GM20431 (cell line): ENCODE measurements around the gene MED25.

ENCODE experiments used
- in situ Hi-C: fragments of 300-500 bp; cut with MseI, MboI; formaldehyde crosslinking; loops from one replicate; pipeline ENCODE4 v1.15.0; 2020; ENCODE audit warnings: low sequenced_read_pairs; ENCODE audit not compliant: unreplicated experiment

The MED25 gene

DNA sequence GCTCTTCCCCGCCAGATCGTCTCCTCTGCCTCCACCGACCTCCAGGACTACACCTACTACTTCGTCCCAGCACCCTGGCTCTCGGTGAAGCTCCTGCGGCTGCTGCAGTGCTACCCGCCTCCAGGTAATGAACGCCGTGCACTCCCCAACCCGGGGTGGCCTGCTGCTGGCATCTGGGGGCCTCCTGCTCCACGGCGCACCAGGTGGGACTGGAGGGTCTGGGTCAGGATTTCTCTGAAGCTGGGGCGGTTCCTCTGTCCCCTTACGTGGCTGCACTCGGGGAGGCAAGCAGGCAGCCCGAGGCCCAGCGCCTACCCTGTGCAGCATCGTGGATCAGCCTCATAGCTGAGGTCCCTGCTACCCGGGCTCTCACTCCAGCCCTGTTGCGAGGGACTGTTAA, 22.5 kb upstream of the MED25 start:
- in situ Hi-C loops: no loop called here

DNA sequence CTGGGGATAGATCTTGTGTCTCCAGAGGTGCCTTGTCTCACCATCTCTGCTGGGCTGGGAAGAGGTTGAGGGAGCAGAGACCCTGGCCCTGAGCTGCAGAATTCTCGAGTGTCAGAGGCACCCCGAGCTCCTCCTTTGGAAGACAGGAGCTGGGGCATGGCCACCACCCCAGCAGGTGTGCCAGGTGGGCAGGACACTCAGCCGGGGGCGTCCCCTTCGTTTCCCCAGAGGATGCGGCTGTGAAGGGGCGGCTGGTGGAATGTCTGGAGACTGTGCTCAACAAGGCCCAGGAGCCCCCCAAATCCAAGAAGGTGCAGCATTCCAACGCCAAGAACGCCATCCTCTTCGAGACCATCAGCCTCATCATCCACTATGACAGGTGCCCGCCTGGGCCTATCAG, 19.5 kb upstream of the MED25 start:
- in situ Hi-C loops: no loop called here

DNA sequence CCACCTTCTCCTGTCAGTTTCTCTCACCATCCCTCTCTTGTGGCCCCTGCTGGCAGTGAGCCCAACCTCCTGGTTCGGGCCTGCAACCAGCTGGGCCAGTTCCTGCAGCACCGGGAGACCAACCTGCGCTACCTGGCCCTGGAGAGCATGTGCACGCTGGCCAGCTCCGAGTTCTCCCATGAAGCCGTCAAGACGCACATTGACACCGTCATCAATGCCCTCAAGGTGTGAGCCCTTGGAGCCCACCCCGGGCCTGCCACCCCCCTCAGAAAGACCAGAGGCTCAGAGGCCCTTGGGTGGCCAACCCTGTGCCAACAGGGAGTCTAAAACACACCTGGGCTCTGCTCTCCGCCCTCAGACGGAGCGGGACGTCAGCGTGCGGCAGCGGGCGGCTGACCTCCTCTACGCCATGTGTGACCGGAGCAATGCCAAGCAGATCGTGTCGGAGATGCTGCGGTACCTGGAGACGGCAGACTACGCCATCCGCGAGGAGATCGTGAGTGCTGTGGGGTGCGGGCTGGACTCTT, 18.8 kb upstream of the MED25 start:
- in situ Hi-C loops: no loop called here

DNA sequence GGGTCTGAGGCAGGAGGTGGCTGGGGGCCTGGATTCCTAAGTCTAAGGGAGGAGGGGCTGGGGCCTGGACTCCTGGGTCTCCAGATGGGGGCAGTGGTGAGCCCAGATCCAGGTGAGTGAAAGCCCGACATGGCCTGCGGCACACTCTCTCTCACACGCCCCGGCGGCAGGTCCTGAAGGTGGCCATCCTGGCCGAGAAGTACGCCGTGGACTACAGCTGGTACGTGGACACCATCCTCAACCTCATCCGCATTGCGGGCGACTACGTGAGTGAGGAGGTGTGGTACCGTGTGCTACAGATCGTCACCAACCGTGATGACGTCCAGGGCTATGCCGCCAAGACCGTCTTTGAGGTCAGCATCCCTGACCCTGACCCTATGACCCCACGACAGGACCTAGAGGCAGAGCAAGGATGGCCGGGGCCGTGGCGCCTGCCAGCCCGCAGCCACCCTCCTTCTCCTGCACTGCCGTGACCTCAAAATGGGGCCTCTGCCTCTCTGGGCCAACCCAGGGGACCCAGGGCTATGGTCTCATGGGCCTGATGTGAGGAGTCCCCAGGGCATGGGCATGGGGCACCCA, 18.2 kb upstream of the MED25 start:
- in situ Hi-C loops: no loop called here

DNA sequence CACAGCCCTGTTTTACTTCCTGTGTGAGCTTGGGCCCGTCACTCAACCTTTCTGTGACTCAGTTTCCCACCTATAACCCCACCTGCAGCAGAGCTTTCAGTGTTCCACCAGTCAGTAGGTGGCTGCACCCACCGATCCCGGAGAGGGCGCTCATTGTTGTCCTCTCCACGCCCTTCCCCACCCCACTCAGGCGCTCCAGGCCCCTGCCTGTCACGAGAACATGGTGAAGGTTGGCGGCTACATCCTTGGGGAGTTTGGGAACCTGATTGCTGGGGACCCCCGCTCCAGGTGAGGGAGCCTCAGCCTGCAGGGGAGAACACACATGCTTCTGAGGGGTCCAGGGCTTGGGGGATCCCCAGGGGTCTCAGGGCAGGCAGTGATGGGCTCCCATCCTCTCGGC, 17.3 kb upstream of the MED25 start:
- in situ Hi-C loops: no loop called here

DNA sequence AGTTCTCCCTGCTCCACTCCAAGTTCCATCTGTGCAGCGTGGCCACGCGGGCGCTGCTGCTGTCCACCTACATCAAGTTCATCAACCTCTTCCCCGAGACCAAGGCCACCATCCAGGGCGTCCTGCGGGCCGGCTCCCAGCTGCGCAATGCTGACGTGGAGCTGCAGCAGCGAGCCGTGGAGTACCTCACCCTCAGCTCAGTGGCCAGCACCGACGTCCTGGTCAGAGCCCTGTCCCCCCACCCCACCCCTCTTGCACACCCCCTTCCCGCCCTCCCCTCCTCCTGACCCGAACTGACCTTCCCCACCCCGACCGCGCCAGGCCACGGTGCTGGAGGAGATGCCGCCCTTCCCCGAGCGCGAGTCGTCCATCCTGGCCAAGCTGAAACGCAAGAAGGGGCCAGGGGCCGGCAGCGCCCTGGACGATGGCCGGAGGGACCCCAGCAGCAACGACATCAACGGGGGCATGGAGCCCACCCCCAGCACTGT, 16.6 kb upstream of the MED25 start:
- in situ Hi-C loops: no loop called here

DNA sequence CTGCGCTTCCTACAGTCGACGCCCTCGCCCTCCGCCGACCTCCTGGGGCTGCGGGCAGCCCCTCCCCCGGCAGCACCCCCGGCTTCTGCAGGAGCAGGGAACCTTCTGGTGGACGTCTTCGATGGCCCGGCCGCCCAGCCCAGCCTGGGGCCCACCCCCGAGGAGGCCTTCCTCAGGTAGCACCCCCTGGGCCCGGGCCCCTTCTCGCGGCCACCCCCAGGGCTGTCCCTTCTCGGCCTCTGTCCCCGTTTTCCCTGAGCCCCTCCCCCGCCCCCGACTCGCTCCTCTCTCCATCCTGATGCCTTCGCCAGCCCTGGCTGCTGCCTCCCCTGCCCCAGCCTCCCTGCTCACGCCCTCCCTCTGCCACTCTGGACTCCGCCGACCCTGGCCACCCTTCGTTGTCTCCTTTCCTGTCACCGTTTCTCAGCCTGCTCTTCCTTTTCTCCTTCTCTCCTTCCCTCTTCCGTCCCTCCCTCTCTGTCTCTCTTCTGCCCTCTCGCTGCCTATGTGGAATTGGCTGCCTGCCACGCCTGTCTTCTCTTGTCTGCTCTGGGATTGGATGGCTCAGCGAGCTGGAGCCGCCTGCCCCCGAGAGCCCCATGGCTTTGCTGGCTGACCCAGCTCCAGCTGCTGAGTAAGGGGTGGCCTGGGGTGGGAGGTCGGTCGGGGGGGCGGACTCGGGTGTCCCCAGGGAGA, 16.0 kb upstream of the MED25 start:
- in situ Hi-C loops: no loop called here

DNA sequence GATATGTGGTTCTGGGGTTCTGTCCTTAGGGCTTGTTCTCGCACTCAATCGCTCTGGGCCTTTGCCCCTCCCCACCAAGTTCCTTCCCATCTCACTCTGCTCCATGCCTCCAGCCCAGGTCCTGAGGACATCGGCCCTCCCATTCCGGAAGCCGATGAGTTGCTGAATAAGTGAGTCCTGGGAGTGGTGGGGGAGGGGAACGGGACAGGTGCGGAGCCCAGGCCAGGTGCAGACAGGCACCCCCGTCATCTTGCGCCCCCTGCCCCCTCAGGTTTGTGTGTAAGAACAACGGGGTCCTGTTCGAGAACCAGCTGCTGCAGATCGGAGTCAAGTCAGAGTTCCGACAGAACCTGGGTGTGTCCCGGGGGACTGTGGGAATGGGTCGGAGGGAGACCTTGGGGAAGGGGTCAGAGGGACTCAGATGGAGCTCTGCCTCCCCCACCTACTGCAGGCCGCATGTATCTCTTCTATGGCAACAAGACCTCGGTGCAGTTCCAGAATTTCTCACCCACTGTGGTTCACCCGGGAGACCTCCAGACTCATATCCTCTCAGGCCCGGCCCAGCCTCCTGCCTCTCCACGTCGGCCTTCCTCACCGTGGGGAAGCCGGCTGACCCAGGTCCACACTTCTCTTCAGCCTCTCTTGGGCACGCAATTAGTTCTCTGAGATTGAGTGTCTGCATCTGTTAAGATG, 15.1 kb upstream of the MED25 start:
- in situ Hi-C loops: no loop called here

DNA sequence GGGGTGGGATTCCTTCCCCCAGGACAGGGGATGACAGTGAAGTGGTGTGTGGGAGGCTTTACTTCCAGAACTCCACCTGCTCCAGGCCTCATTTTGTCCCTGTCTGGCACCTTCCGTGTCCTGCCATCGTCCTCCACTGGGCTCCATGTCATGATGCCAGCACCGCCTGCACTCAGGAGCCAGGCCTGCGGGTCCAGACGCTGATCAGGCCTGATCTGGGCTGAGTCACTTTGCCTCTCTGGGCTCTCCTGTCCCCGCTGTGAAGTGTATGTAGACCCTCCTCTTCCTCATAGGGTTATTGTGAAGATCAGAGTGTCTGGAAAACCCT, 14.6 kb upstream of the MED25 start:
- in situ Hi-C loops: no loop called here

DNA sequence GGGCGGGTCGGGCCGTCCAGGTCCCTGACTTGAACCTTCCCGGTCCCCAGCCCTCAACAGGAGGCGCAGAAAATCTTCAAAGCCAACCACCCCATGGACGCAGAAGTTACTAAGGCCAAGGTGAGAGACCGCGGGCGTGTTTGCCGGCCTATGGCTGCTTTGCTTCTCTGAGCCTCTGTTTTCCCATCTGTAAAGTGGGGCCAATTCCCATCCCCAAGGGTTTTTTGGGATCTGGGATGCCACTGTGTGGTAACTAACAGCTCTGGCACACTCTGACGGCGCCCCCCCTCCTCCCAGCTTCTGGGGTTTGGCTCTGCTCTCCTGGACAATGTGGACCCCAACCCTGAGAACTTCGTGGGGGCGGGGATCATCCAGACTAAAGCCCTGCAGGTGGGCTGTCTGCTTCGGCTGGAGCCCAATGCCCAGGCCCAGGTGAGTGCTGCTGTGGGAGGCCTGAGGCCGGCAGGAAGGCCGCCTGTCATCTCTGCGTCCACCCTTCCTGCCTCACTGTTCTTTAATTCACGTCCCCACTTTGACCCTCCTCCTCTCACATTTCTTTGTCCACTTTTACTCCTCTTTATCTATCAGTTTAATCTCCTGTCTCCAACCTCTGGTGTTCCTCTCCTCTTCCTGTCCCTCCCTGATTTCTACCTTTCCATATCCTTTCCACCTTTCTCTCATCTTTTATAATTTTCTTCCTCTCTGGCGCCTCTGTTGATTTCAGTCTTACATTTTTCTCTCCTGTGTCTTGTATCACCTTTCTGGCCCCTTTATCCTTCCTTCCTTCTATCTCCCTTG, 12.1 kb upstream of the MED25 start:
- in situ Hi-C loops: no loop called here

DNA sequence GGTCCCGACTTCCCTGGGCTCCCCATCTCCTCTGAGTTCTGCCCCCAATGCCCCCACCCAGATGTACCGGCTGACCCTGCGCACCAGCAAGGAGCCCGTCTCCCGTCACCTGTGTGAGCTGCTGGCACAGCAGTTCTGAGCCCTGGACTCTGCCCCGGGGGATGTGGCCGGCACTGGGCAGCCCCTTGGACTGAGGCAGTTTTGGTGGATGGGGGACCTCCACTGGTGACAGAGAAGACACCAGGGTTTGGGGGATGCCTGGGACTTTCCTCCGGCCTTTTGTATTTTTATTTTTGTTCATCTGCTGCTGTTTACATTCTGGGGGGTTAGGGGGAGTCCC, 11.5 kb upstream of the MED25 start:
- in situ Hi-C loops: no loop called here

DNA sequence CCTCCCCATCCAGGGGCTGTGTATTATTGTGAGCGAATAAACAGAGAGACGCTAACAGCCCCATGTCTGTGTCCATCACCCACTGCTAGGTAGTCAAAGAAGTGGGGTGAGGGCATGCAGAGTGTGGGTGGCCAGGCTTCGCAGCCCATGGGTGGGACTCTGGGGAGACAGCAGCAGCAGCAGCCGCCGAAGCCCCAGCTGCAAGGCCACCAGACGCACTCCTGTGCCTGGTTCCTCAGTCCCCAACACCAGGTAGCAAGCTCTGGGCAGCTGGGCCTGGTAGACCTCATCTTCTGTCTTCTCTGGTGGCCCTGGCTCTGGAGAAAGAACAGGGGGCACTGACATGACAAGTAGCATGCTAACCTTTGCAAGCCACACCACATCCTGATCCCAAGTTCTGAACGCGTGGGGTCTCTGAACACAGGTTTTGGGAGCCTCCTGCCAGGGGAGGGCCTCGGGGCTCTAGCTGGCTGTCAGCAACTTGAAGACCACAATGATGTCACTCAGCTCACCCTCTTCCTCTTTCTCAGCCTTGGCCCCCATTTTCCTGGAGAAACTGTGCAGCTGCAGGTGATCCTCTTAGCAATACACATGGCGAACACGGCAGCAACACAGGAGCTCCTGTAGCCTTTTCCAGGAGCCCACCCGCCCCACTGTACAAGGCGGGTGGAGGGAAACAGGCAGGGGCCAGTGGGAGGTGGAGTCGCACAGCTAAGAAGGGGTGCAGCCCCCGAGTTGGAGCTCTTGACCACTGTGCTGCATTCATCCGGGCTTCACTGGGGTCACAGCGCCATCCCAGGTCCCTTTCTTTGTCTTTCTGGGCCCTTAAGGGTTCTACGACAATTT, 10.8 kb upstream of the MED25 start:
- in situ Hi-C loops: no loop called here

DNA sequence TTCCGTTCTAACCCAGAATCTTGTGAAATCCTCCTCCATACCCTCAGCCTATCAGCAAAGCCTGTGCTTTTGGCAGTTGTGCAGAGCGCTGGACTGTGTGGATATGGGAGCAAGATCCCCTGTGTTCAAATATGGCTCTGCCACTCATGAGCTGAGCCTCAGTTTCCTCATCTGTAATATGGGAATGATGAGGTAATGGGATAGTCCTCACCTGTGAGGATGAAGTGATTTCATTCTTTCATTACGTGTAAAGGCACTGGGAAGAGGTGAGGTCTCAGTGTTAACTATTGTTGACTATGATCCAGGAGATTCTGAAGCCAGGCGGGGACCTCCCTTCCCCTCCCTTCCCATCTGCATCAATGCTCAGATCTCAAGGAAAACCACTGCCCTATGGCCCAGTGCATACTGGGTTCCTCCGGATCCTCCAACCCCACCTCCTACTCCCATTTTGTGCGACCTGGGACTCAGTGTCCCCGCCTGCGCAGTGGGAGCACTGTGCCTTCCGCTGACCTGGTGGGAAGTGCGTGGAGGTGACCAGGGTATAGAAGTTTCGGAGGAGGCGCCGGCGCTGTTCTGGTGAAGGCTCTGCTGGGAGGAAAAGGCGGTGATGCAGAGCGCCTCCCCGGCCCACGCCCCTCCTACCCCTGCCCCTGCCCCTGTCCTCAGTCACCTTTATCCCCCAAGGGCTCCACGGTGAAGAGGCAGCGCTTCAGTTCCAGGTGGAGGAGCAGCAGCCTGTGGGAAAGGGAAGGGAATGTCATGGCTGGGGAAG, 10.0 kb upstream of the MED25 start:
- in situ Hi-C loops: no loop called here

DNA sequence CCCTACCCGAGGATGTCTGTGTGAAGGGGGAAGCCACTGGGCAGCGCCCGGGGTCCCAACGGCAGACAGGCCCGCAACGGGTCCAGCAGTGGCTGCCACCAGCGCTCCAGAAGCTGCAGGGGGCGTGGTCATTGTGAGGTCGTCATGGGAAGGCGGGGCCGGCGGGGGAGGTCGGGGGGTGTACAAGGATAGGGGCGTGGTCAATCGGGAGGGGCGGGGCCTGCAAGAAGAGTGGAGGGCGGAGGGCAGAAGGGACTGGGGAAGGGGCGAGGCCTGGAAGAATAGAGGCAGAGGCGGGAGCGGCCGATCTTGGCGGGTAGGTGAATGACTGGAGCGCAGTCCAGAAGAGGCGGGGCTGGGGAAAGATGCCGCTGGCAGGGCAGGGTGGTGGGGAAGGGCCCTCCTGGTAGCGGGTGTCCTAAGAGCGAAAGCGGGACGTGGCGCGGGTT, 9.4 kb upstream of the MED25 start:
- in situ Hi-C loops: no loop called here

DNA sequence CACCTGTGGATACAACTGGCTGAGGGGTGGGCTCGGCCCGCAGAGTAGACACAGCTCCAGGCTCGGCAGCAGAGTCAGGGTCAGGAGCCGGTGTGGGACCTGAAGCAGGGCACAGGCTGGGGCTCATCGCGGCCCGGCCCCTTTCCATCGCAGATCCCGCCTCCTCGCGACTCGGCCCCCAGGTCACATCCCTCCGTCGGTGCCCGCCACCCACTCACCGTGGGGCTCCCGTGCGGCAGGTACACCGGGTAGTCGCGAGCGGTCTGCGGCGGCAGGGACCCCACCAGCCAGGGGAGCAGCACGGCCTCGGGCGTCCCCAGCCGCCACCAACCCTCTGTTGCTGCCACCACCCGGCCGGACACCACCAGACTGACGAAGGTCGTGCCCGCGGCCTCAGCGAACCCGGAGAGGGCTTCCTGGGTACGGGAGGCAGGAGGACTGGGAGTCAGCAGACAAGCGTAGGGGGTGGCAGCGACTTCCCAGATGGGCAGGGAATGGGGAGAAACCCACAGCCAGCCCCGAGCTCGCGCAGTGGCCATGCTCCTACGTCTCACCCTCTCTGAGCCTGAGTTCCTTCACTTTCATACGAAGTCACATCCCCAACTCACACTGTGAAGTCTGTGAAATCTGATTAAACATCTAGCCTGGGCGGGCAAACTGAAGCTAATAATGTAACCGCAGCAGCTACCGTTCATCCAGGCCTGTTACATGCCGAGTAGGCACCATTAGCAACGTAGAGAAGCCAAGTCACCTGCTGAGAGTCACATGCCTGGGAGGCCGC, 8.7 kb upstream of the MED25 start:
- in situ Hi-C loops: no loop called here

DNA sequence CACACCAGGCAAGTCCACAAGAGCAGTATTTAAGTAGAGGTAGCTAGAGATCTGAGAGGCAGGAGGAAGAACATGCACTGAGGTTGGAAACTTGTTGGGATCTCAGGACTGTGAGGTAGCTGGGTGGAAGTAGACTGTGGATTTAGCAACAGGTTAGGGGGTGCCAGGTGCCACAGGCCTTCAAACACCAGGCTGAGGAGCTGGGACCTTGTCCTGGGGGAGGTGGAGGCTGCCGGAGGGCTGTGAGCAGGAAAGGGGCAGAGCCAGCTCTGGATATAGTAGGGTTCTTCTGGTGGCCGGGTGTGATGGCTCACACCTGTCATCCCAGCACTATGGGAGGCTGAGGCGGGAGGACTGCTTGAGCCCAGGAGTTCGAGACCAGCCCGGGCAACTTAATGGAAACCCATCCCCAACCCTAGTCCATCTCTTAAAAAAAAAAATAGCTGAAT, 8.1 kb upstream of the MED25 start:
- in situ Hi-C loops: no loop called here

DNA sequence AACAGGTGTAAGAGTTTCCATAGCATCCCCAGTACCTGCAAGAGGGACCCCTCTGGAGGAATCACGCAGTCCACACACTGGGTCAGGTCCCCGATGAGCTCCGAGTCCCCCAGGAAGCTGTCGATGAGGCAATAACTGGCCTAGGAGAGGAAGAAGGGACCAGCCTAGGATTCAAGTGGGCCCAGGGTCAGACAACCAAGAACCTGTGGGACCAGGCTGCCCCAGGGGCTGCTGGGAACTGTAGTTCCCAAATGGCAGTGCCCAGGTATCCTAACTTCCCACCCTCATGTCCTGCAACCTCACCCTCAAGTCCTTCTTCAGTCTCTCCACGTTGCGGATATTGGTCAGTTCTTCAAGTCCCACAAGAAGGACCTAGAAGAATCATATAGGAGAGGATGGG, 6.8 kb upstream of the MED25 start:
- in situ Hi-C loops: no loop called here

DNA sequence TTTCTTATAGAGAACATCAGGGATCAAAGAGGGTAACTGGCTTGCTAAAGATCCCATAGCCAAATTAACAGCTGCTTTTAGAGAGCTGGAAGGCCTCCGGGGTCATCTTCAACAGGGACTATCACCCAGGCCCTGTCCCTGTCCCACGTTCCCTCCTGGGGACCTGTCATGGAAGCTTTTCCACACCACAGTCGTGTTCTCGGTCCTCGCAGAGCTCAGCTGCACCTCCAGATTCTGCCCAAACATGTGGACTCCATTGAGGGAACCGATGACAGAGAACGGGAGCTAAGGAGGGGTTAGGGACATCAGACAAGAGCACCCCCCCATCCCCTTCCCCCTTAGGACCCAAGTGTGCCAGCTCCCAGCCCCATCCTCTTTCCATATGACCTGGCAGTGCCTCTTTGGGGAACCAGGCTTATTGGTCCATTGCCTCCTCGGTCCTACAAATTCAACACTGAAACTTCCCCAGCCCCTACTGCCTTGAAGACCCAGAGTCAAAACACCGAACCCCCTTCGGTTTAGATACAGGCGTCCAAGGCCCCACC, 5.6 kb upstream of the MED25 start:
- in situ Hi-C loops: no loop called here
